BLaER1 treated with 17β-estradiol and CSF1 and Interleukin-3, amounts not matched to agents 10 nM and 100 nM (cell line): ENCODE data around the gene EBP.

ENCODE experiments used
- H3K27ac ChIP-seq, 11 experiments: shearing (Covaris generic); formaldehyde crosslinking; 2 replicates each; pipeline ENCODE4 v1.8.1; 2022
- H3K27me3 ChIP-seq, 11 experiments: shearing (Covaris generic); formaldehyde crosslinking; 2 replicates each; pipeline ENCODE4 v1.8.1; 2022
- H3K36me3 ChIP-seq, 11 experiments: shearing (Covaris generic); formaldehyde crosslinking; 2 replicates each; pipeline ENCODE4 v1.8.1; 2022
- H3K4me1 ChIP-seq, 10 experiments: shearing (Covaris generic); formaldehyde crosslinking; 2 replicates each; pipeline ENCODE4 v1.8.1; 2022
- H3K4me2 ChIP-seq, 11 experiments: shearing (Covaris generic); formaldehyde crosslinking; 2 replicates each; pipeline ENCODE4 v1.8.1; 2022
- H3K4me3 ChIP-seq, 10 experiments: shearing (Covaris generic); formaldehyde crosslinking; 2 replicates each; pipeline ENCODE4 v1.8.1; 2022
- H3K9ac ChIP-seq, 11 experiments: shearing (Covaris generic); formaldehyde crosslinking; 2 replicates each; pipeline ENCODE4 v1.8.1; 2022
- H3K9me3 ChIP-seq, 11 experiments: shearing (Covaris generic); formaldehyde crosslinking; replicated peaks in 1 of 11; 2 replicates each; pipeline ENCODE4 v1.8.1; 2022
- H4K20me1 ChIP-seq, 11 experiments: shearing (Covaris generic); formaldehyde crosslinking; 2 replicates each; pipeline ENCODE4 v1.8.1; 2022
- Cebpa-rat ChIP-seq, 11 experiments: shearing (Covaris generic); IDR thresholded peaks; 2 replicates each; pipeline ENCODE4 v1.8.1; 2022

The EBP gene

GRCh38 chrX:48576108-48576507, 54.5 kb downstream of the EBP start:
- H3K9ac ChIP-seq = peak overlapping the region; percentile 95 to 99 (median 98); a peak in 21 of 22 replicates
- H3K9me3 ChIP-seq = no peaks in the 10 kb centered on the region
- peaks cover 17 to 57% (median 41%) of the 10 kb centered on the region in 11 experiments; a peak in 19 of 22 replicates for H4K20me1 ChIP-seq
- H3K4me2 ChIP-seq = peak overlapping the region; percentile 74 to 93 (median 86)
- H3K4me1 ChIP-seq = peaks cover 16 to 58% (median 36%) of the 10 kb centered on the region in 10 experiments
- no peak for TF ChIP-seq Cebpa-rat (IDR thresholded peaks at IDR 0.05)
- H3K27ac ChIP-seq = peak overlapping the region in 9 of 11 experiments; percentile 97 to 99 (median 99); a peak in 14 of 22 replicates
- H3K36me3 ChIP-seq = peaks cover 40 to 52% (median 48%) of the 10 kb centered on the region in 11 experiments
- peaks cover 0 to 17% (median 8%) of the 10 kb centered on the region in 11 experiments; a peak in 8 of 22 replicates for H3K27me3 ChIP-seq
- peak overlapping the region; percentile 58 to 82 (median 75) for H3K4me3 ChIP-seq
